Mammary epithelial cell (primary cell): ENCODE measurements around the gene PRKAR2B.

Source experiments
- EZH2 ChIP-seq: IDR thresholded peaks from 2 replicates; pipeline ENCODE4 v1.6.1; 2012; ENCODE audit warnings: low read length, inconsistent platforms, borderline replicate concordance
- TF ChIP-seq, protein P1 (sequence below), 2 donors: IDR thresholded peaks in 1 of 2; conservative IDR thresholded peaks in 1 of 2; 2 replicates each; pipeline ENCODE4 v1.5.1; 2011 to 2012; ENCODE audit warnings: inconsistent platforms in 2 of 2, low read length in 2 of 2, mild to moderate bottlenecking in 2 of 2, control low read depth in 1 of 2, low read depth in 1 of 2; ENCODE audit not compliant: insufficient read depth in 1 of 2; ENCODE audit errors: extremely low read depth in 1 of 2

- TF ChIP-seq, protein P1, sequence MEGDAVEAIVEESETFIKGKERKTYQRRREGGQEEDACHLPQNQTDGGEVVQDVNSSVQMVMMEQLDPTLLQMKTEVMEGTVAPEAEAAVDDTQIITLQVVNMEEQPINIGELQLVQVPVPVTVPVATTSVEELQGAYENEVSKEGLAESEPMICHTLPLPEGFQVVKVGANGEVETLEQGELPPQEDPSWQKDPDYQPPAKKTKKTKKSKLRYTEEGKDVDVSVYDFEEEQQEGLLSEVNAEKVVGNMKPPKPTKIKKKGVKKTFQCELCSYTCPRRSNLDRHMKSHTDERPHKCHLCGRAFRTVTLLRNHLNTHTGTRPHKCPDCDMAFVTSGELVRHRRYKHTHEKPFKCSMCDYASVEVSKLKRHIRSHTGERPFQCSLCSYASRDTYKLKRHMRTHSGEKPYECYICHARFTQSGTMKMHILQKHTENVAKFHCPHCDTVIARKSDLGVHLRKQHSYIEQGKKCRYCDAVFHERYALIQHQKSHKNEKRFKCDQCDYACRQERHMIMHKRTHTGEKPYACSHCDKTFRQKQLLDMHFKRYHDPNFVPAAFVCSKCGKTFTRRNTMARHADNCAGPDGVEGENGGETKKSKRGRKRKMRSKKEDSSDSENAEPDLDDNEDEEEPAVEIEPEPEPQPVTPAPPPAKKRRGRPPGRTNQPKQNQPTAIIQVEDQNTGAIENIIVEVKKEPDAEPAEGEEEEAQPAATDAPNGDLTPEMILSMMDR (conservative IDR thresholded peaks at IDR 0.05 in 1 of 2, IDR thresholded peaks at IDR 0.05 in 1 of 2; ENCODE audit: extremely low read depth in 1 of 2, insufficient read depth in 1 of 2, low read depth in 1 of 2, low read length in 2 of 2) = no peak
- no peak for TF ChIP-seq EZH2
These were observed 12.9 kb downstream of the PRKAR2B start for GRCh38 chr7:107057474-107057833.
